ENCODE measurements around the gene EXOC3L1. TPM values are rescaled to one million over a fixed set of nuclear protein-coding genes. Genes with fewer than 3 reads are reported as not detected.

EXOC3L1 gene
- total and polyA plus RNA-seq, 2 of the 13 experiments (the other 11 are each of a cell fraction or from before 2014, with no cell fraction given), result 0.12 TPM; not detected in 1

GRCh38 chr16:67229906-67230808 is 40.2 kb upstream of the EXOC3L1 start:
- intact Hi-C loops (cut with micrococcal nuclease; ENCODE audit: unreplicated experiment), result loop anchor here (5.0 kb wide), 1 partner anchor 43 kb away; no protein-coding TSS in a partner anchor
- DNase-seq (ENCODE audit: low spot score), result no peak
- peaks cover 22% of the 10 kb centered on the region for H3K4me1 ChIP-seq (ENCODE audit: insufficient read depth, low read length)
- H3K4me3 ChIP-seq (replicated peaks in 1 of 3; ENCODE audit: insufficient read depth in 1 of 3, low read depth in 2 of 3, low read length in 3 of 3), result no peak overlapping the region
- ChIA-PET POLR2A (interaction anchor here (4.9 kb wide), 1 partner anchor 17 kb away, joined by 24 read pairs; the partner anchor contains the start of genes FHOD1 and SLC9A5), CTCF (ENCODE audit: low intra/inter-chr PET ratio, low total read pairs) (no interaction called here)
- H3K4me2 ChIP-seq (ENCODE audit: low read depth, low read length), result no peak overlapping the region
- WGBS (ENCODE audit: low lambda C conversion rate), result 98% methylated on average over 32 of the region's 32 CpGs
- no peak for ATAC-seq
- BruUV-seq (replicated peaks), result no TSS peak
- TF ChIP-seq POLR2A (IDR thresholded peaks at IDR 0.05; ENCODE audit: insufficient read depth in 1 of 2, low read depth in 2 of 2, low read length in 2 of 2) (peak; percentile 11 to 43; a peak in 3 of 4 replicates), KLF9 (CRISPR knock-in tag; IDR thresholded peaks at IDR 0.05; ENCODE audit: low read depth) (no peak), RBFOX2 (IDR thresholded peaks at IDR 0.05; ENCODE audit: low read depth, low read length) (peak; percentile 67), PTBP1 (IDR thresholded peaks at IDR 0.05; ENCODE audit: low read depth, low read length, poor library complexity, severe bottlenecking) (no peak), MTA1 (CRISPR knock-in tag; IDR thresholded peaks at IDR 0.05; ENCODE audit: borderline replicate concordance) (0 out of 2 replicates have a peak, but pooled peaks have one; percentile 34), AGO2 (optimal IDR thresholded peaks at IDR 0.05; ENCODE audit: low read depth, low read length) (peak; percentile 91), ZNF329 (CRISPR knock-in tag; IDR thresholded peaks at IDR 0.05; ENCODE audit: low read depth) (no peak), ZFP91 (CRISPR knock-in tag; IDR thresholded peaks at IDR 0.05; ENCODE audit: borderline replicate concordance) (peak; percentile 14; the same call in 1 of the 2 replicates), ZNF768 (CRISPR knock-in tag; IDR thresholded peaks at IDR 0.05) (peak; percentile 21; the same call in 1 of the 2 replicates)
- no peak overlapping the region for H3K9ac ChIP-seq (ENCODE audit: insufficient read depth, low read depth, low read length)
- no peaks in the 10 kb centered on the region for H3K9me3 ChIP-seq (ENCODE audit: low read length)
- FAIRE-seq, result no peak
- H3K27me3 ChIP-seq (ENCODE audit: control insufficient read depth in 1 of 2, insufficient read depth in 2 of 2, low read length in 2 of 2), result peaks cover 0 to 4% of the 10 kb centered on the region in 2 experiments; a peak in 1 of 5 replicates
- no peak overlapping the region for H2AFZ ChIP-seq (ENCODE audit: low read length)
- H3K36me3 ChIP-seq (replicated peaks in 1 of 2; ENCODE audit: control insufficient read depth in 1 of 2, insufficient read depth in 2 of 2, low read length in 2 of 2), result peaks cover 36 to 44% of the 10 kb centered on the region in 2 experiments
- H3K27ac ChIP-seq (ENCODE audit: extremely low read length, insufficient read depth, low read length), result no peak overlapping the region
- H4K20me1 ChIP-seq (ENCODE audit: insufficient read depth, low read length), result no peaks in the 10 kb centered on the region; the same call in 1 of the 2 replicates
- peaks cover 17% of the 10 kb centered on the region for H3K79me2 ChIP-seq (ENCODE audit: insufficient read depth, low read length)
- in situ Hi-C loops (cut with HindIII; ENCODE audit: extremely low pct_ligation_motif_present, low pct_unique_long_range_greater_than_20kb), result no loop called here

Measured in HepG2 (cell line).